Measurements from ENCODE around the gene ZBTB46. TPM values are rescaled to one million over a fixed set of nuclear protein-coding genes. Genes with fewer than 3 reads are reported as not detected.

Gene ZBTB46
- total RNA-seq, 1 donor = 0.36 TPM

GRCh38 chr20:63846128-63846771, 15.2 kb upstream of the ZBTB46 start:
- peak; percentile 95 for DNase-seq (ENCODE audit: insufficient read length, low spot score, missing footprints)
- H3K36me3 ChIP-seq (ENCODE audit: insufficient read depth, low read length) = no peaks in the 10 kb centered on the region
- no peak overlapping the region for H3K4me2 ChIP-seq (ENCODE audit: insufficient read depth, low read length)
- no peaks in the 10 kb centered on the region for H3K9me3 ChIP-seq (ENCODE audit: low read depth, low read length)
- no peaks in the 10 kb centered on the region for H4K20me1 ChIP-seq (ENCODE audit: insufficient read depth, low read length)
- H3K27ac ChIP-seq (ENCODE audit: low read depth, low read length) = no peak overlapping the region
- H2AFZ ChIP-seq (ENCODE audit: low read length) = no peak overlapping the region
- peaks cover 17% of the 10 kb centered on the region for H3K27me3 ChIP-seq (ENCODE audit: insufficient read depth, low read length)
- TF ChIP-seq CTCF (IDR thresholded peaks at IDR 0.05; ENCODE audit: extremely low read depth, low read depth, low read length) = no peak
- H3K4me1 ChIP-seq (ENCODE audit: insufficient read depth, low read length) = peaks cover 3% of the 10 kb centered on the region
- H3K79me2 ChIP-seq (ENCODE audit: insufficient read depth, low read length) = no peaks in the 10 kb centered on the region
- no peak overlapping the region for H3K4me3 ChIP-seq (ENCODE audit: insufficient read depth, low read length)

- TF ChIP-seq CTCF (IDR thresholded peaks at IDR 0.05; ENCODE audit: extremely low read depth, low read depth, low read length) = no peak
- H3K27ac ChIP-seq (ENCODE audit: low read depth, low read length) = no peak overlapping the region
- H3K4me3 ChIP-seq (ENCODE audit: insufficient read depth, low read length) = no peak overlapping the region
- H2AFZ ChIP-seq (ENCODE audit: low read length) = no peak overlapping the region
- H3K4me1 ChIP-seq (ENCODE audit: insufficient read depth, low read length) = peaks cover 3% of the 10 kb centered on the region
- peaks cover 17% of the 10 kb centered on the region for H3K27me3 ChIP-seq (ENCODE audit: insufficient read depth, low read length)
- no peaks in the 10 kb centered on the region for H3K9me3 ChIP-seq (ENCODE audit: low read depth, low read length)
- no peak overlapping the region for H3K4me2 ChIP-seq (ENCODE audit: insufficient read depth, low read length)
- H4K20me1 ChIP-seq (ENCODE audit: insufficient read depth, low read length) = no peaks in the 10 kb centered on the region
- peak; percentile 75 for DNase-seq (ENCODE audit: insufficient read length, low spot score, missing footprints)
- H3K79me2 ChIP-seq (ENCODE audit: insufficient read depth, low read length) = no peaks in the 10 kb centered on the region
- H3K36me3 ChIP-seq (ENCODE audit: insufficient read depth, low read length) = no peaks in the 10 kb centered on the region
Observed at GRCh38 chr20:63844511-63844991, 13.5 kb upstream of the ZBTB46 start.

- H3K4me2 ChIP-seq (ENCODE audit: insufficient read depth, low read length) = no peak overlapping the region
- H3K27ac ChIP-seq (ENCODE audit: low read depth, low read length) = no peak overlapping the region
- no peaks in the 10 kb centered on the region for H3K79me2 ChIP-seq (ENCODE audit: insufficient read depth, low read length)
- TF ChIP-seq CTCF (IDR thresholded peaks at IDR 0.05; ENCODE audit: extremely low read depth, low read depth, low read length) = no peak
- H3K27me3 ChIP-seq (ENCODE audit: insufficient read depth, low read length) = peaks cover 17% of the 10 kb centered on the region
- peaks cover 3% of the 10 kb centered on the region for H3K4me1 ChIP-seq (ENCODE audit: insufficient read depth, low read length)
- H3K36me3 ChIP-seq (ENCODE audit: insufficient read depth, low read length) = no peaks in the 10 kb centered on the region
- H3K4me3 ChIP-seq (ENCODE audit: insufficient read depth, low read length) = no peak overlapping the region
- no peaks in the 10 kb centered on the region for H3K9me3 ChIP-seq (ENCODE audit: low read depth, low read length)
- no peak overlapping the region for H2AFZ ChIP-seq (ENCODE audit: low read length)
- H4K20me1 ChIP-seq (ENCODE audit: insufficient read depth, low read length) = no peaks in the 10 kb centered on the region
- no peak for DNase-seq (ENCODE audit: insufficient read length, low spot score, missing footprints)
Observed at GRCh38 chr20:63843778-63844177, 12.7 kb upstream of the ZBTB46 start.

- DNase-seq (ENCODE audit: insufficient read length, low spot score, missing footprints) = no peak
- Histone ChIP-seq H3K4me3 (ENCODE audit: insufficient read depth, low read length) (no peak overlapping the region), H3K4me1 (ENCODE audit: insufficient read depth, low read length) (peaks cover 3% of the 10 kb centered on the region), H3K36me3 (ENCODE audit: insufficient read depth, low read length) (no peaks in the 10 kb centered on the region), H3K27me3 (ENCODE audit: insufficient read depth, low read length) (peaks cover 17% of the 10 kb centered on the region), H3K4me2 (ENCODE audit: insufficient read depth, low read length) (no peak overlapping the region), H3K79me2 (ENCODE audit: insufficient read depth, low read length) (no peaks in the 10 kb centered on the region), H3K9me3 (ENCODE audit: low read depth, low read length) (no peaks in the 10 kb centered on the region), H3K27ac (ENCODE audit: low read depth, low read length) (no peak overlapping the region), H4K20me1 (ENCODE audit: insufficient read depth, low read length) (no peaks in the 10 kb centered on the region), H2AFZ (ENCODE audit: low read length) (no peak overlapping the region)
- TF ChIP-seq CTCF (IDR thresholded peaks at IDR 0.05; ENCODE audit: extremely low read depth, low read depth, low read length) = no peak
Observed at GRCh38 chr20:63843222-63843621, 12.2 kb upstream of the ZBTB46 start.
